HG02943 (cell line): Measurements from ENCODE around the gene C5orf52.
"Not testable (repeated sequence)": the region's sequence is repeated elsewhere in the genome, so short reads cannot be mapped to it uniquely, and the experiment has no call there.

ENCODE experiments used
- ATAC-seq: cut with Tn5 transposase; IDR thresholded peaks from one replicate; pipeline ENCODE4 v1.9.1; 2021; ENCODE audit warnings: mild to moderate bottlenecking, low read depth, moderate library complexity; ENCODE audit not compliant: unreplicated experiment

The C5orf52 gene

DNA sequence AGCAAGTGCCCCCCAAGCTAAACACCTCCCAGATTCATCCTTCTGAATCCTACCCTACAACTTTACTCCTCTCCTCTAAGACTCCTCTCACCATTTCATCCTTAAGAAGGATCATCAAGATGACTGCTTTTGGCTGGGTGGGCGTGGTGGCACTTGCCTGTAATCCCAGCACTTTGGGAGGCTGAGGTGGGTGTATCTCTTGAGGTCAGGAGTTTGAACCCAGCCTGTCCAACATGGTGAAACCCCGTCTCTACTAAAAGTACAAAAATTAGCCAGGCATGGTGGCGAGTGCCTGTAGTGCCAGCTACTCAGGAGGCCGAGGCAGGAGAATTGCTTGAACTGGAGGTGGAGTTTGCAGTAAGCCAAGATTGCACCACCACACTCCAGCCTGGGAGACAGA is 3.0 kb downstream of the C5orf52 start:
- not testable (repeated sequence) for ATAC-seq

- ATAC-seq, result no peak
Measured at GRCh38 chr5:157677931-157678330, 6.6 kb downstream of the C5orf52 start.

- no peak for ATAC-seq
Measured at GRCh38 chr5:157679801-157680200, 8.5 kb downstream of the C5orf52 start.

- ATAC-seq, result no peak
Measured at GRCh38 chr5:157680239-157680638, 8.9 kb downstream of the C5orf52 start.

GRCh38 chr5:157681048-157681447 is 9.7 kb downstream of the C5orf52 start:
- no peak for ATAC-seq

GRCh38 chr5:157682257-157682656 is 10.9 kb downstream of the C5orf52 start:
- no peak for ATAC-seq

DNA sequence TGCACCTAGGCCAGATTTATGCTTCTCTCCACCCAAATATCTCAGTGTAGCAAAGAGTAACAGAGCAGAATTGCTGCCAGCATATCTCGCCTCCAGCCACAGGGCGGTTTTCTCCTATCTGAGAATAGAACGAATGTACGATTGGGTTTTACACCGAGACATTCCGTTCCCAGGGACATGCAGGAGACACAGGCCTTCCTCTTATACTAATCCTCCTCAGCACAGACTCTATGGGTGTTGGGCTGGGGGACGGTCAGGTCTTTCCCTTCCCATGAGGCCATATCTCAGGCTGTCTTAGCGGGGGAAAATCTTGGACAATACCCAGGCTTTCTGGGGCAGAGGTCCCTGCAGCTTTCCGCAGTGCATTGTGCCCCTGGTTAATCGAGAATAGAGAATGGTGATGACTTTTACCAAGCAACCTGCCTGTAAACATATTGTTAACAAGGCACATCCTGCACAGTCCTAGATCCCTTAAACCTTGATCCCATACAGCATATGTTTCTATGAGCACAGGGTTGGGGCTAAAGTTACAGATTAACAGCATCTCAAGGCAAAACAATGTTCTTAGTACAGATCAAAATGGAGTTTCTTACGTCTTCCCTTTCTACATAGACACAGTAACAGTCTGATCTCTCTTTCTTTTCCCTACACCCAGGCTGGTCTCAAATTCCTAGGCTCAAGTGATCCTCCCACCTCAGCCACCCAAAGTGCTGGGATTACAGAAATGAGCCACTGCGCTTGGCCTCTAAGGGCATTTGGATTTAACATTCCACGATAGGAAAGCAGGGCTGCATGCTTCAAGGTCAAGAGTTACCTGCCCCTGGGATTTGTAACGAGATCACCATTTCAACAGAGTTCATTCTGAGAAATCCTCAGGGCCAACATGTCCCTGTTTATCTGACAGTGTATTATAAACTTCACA is 15.2 kb downstream of the C5orf52 start:
- not testable (repeated sequence) for ATAC-seq

DNA sequence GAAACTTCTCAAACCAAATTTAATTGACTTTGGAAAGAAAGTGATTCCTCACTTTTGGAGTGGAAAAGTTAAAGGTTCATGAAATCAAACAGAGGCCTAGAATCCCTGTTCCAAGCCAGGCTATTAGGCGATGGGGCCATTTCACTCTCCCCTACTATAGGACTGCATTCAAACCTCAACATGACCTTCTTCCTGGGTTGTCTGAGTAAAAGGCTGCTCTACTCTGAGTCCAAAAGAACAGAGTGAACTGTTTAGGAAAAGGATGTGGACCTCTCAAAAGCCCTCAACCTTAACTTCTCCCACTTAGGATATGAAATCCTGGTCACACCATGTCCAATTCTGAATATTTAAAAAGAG is 15.8 kb downstream of the C5orf52 start:
- ATAC-seq, result no peak

GRCh38 chr5:157689942-157690689 is 18.8 kb downstream of the C5orf52 start:
- no peak for ATAC-seq

GRCh38 chr5:157690690-157691433 is 19.5 kb downstream of the C5orf52 start:
- ATAC-seq, result no peak

DNA sequence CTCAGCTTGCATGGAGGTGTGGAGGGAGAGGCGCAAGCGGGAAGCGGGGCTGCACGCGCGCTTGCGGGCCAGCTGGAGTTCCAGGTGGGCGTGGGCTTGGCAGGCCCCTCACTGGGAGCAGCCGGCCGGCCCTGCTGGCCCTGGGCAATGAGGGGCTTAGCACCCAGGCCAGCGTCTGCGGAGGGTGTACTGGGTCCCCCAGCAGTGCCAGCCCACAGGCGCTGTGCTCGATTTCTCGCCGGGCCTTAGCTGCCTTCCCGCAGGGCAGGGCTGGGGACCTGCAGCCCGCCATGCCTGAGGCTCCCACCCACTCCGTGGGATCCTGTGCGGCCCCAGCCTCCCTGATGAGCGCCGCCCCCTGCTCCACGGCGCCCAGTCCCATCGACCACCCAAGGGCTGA is 22.5 kb downstream of the C5orf52 start:
- not testable (repeated sequence) for ATAC-seq

- not testable (repeated sequence) for ATAC-seq
Measured at GRCh38 chr5:157696154-157696553, 24.8 kb downstream of the C5orf52 start.

- ATAC-seq, result not testable (repeated sequence)
Measured at GRCh38 chr5:157698674-157699073, 27.3 kb downstream of the C5orf52 start.

GRCh38 chr5:157703736-157704135 is 32.4 kb downstream of the C5orf52 start:
- ATAC-seq, result no peak

DNA sequence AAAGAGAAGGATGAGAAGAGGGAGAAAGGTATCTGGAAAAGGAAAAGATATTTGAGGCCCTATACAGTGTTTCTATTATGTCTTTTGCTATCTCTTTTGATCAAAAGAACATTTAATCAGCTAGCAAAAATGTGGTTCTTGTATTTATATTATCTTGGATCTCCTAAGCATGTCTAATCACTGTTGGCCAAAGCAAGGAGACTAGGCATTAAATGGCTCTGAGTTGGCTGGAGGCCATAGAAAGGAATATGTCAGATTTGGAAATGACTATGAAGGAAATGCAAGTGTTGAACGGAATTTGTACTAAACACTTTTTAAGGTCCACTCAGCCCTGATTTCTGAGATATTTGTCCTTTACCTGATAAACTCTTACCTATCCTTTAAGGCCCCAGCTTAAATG is 37.5 kb downstream of the C5orf52 start:
- ATAC-seq, result no peak

DNA sequence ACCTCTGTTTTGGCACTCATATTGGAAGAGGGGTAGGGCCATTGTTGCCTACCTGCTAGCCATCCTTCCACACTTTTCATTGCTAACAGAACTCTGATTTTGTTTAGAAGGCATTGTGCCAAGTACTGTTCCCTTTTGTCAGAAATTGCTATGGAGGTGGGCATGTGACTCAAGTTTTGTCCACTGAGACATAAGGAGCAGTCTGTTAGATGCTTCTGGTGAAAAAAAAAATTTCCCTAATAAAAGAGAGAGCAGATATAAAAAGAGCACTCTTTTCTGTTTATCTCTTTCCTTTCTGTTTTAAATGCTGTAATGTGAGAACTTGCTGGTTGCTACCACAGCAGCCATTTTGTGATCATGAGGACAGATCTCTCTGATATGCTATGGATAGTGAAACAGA is 38.0 kb downstream of the C5orf52 start:
- ATAC-seq, result no peak

DNA sequence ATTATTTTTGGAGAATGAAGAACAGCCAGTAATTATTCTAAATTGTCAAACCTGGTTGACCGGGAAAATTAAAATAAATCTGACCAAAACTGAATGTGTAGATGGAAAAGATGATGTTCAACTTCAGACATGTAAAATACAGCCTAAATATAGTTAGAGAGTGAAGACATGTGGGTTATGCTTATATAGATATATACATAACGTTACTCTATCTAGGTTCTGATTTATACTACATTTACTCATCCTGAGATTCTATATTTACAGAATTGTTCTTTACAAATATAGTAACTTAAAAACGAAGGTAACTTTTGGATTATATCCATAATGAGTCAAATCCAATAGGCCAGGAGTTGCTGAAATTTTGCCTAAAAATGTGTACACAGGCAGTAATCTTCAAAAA is 39.1 kb downstream of the C5orf52 start:
- ATAC-seq, result no peak

DNA sequence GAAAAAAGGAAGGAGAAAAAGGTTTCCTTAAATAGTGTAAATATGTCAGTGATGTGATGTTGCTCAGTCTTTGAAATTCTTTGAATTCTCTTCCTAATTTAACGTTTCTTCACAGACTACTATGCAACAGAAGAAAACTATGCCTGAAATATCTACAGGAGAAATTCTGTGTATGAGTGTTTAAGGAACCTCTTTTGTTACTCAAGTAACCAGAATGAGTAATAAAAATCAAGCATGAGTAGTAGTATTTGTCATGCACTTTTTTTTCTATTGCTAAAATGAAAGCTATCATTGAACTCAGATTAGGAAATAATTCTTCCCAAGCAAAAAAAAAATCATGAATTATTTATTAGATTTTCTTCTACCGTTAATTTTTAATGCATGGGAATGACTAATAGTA is 39.5 kb downstream of the C5orf52 start:
- ATAC-seq, result no peak

GRCh38 chr5:157713830-157714595 is 42.7 kb downstream of the C5orf52 start:
- ATAC-seq, result no peak

- ATAC-seq, result no peak
Measured at GRCh38 chr5:157714596-157714864, 43.2 kb downstream of the C5orf52 start.

- ATAC-seq, result no peak
Measured at GRCh38 chr5:157718519-157718918, 47.2 kb downstream of the C5orf52 start.
